Type B pancreatic cell (in vitro differentiated cells): Measurements from ENCODE around the gene SMIM41. TPM values are rescaled to one million over a fixed set of nuclear protein-coding genes. Genes with fewer than 3 reads are reported as not detected.

Source experiments
- DNase-seq: peaks from one replicate; pipeline ENCODE4 v3.0.0; 2021; ENCODE audit warnings: mixed read lengths; ENCODE audit not compliant: unreplicated experiment; ENCODE audit errors: extremely low spot score
- H3K27ac Mint-ChIP-seq: 2 replicates; pipeline ENCODE4 v1.8.0; 2021; ENCODE audit warnings: mild to moderate bottlenecking, mixed read lengths
- H3K27me3 Mint-ChIP-seq: 2 replicates; pipeline ENCODE4 v1.8.0; 2021; ENCODE audit warnings: mixed read lengths
- H3K36me3 Mint-ChIP-seq: 2 replicates; pipeline ENCODE4 v1.8.0; 2021; ENCODE audit warnings: mixed read lengths
- H3K4me1 Mint-ChIP-seq: one replicate; pipeline ENCODE4 v1.8.0; 2021; ENCODE audit warnings: mixed read lengths; ENCODE audit not compliant: unreplicated experiment
- H3K4me3 Mint-ChIP-seq: 2 replicates; pipeline ENCODE4 v1.8.0; 2021; ENCODE audit warnings: mild to moderate bottlenecking, mixed read lengths
- H3K9me3 Mint-ChIP-seq: 2 replicates; pipeline ENCODE4 v1.8.0; 2021; ENCODE audit warnings: mixed read lengths
- CTCF ChIP-seq: fragments of 200-600 bp; sonication (generic); conservative IDR thresholded peaks from 2 replicates; pipeline ENCODE4 v1.5.0; 2021; ENCODE audit warnings: antibody characterized with exemption, mild to moderate bottlenecking
- total RNA-seq: library from RNA; stranded (reverse); gene quantifications from 2 replicates; pipeline ENCODE4 v1.2.1, GENCODE V29; 2021; ENCODE audit warnings: low replicate concordance

The SMIM41 gene
- total RNA-seq, 1 donor from 2014 or later: not detected

- DNase-seq: no peak
- Mint-ChIP-seq H3K4me1 (peaks cover 5% of the 10 kb centered on the region), H3K27ac (no peak overlapping the region), H3K4me3 (no peak overlapping the region), H3K9me3 (no peaks in the 10 kb centered on the region), H3K36me3 (no peaks in the 10 kb centered on the region), H3K27me3 (peaks cover 72% of the 10 kb centered on the region)
- TF ChIP-seq CTCF: no peak
These were observed 8.7 kb downstream of the SMIM41 start for GRCh38 chr12:52087961-52088820.

GRCh38 chr12:52089491-52089890 lies 10.0 kb downstream of the SMIM41 start:
- H3K36me3 Mint-ChIP-seq: no peaks in the 10 kb centered on the region
- no peak overlapping the region for H3K27ac Mint-ChIP-seq
- H3K27me3 Mint-ChIP-seq: peaks cover 73% of the 10 kb centered on the region
- no peak overlapping the region for H3K4me3 Mint-ChIP-seq
- DNase-seq: no peak
- peaks cover 1% of the 10 kb centered on the region for H3K9me3 Mint-ChIP-seq
- H3K4me1 Mint-ChIP-seq: no peaks in the 10 kb centered on the region
- TF ChIP-seq CTCF: no peak

GRCh38 chr12:52090291-52090690 lies 10.8 kb downstream of the SMIM41 start:
- Mint-ChIP-seq H3K27ac (no peak overlapping the region), H3K27me3 (peaks cover 75% of the 10 kb centered on the region), H3K4me3 (no peak overlapping the region), H3K36me3 (no peaks in the 10 kb centered on the region), H3K4me1 (no peaks in the 10 kb centered on the region), H3K9me3 (peaks cover 4% of the 10 kb centered on the region)
- DNase-seq: no peak
- TF ChIP-seq CTCF: no peak

GRCh38 chr12:52091061-52091460 lies 11.6 kb downstream of the SMIM41 start:
- peaks cover 70% of the 10 kb centered on the region for H3K27me3 Mint-ChIP-seq
- DNase-seq: no peak
- H3K4me3 Mint-ChIP-seq: no peak overlapping the region
- H3K27ac Mint-ChIP-seq: no peak overlapping the region
- H3K9me3 Mint-ChIP-seq: peaks cover 4% of the 10 kb centered on the region
- no peaks in the 10 kb centered on the region for H3K36me3 Mint-ChIP-seq
- no peaks in the 10 kb centered on the region for H3K4me1 Mint-ChIP-seq
- no peak for TF ChIP-seq CTCF

GRCh38 chr12:52091869-52092268 lies 12.4 kb downstream of the SMIM41 start:
- Mint-ChIP-seq H3K9me3 (peaks cover 4% of the 10 kb centered on the region), H3K27me3 (peaks cover 65% of the 10 kb centered on the region), H3K4me3 (no peak overlapping the region), H3K36me3 (no peaks in the 10 kb centered on the region), H3K4me1 (no peaks in the 10 kb centered on the region), H3K27ac (no peak overlapping the region)
- TF ChIP-seq CTCF: no peak
- DNase-seq: no peak
